CD4-positive, alpha-beta T cell treated with Interleukin-6 at 100 ng/mL for 8 hours (primary cell): ENCODE measurements around the gene VEPH1.
"Not testable (repeated sequence)": the region's sequence is repeated elsewhere in the genome, so short reads cannot be mapped to it uniquely, and the experiment has no call there.

ENCODE experiments used
- DNase-seq: peaks from one replicate; pipeline ENCODE4 v3.0.0-alpha.2; 2020; ENCODE audit warnings: mixed read lengths, low spot score

VEPH1 gene

DNA sequence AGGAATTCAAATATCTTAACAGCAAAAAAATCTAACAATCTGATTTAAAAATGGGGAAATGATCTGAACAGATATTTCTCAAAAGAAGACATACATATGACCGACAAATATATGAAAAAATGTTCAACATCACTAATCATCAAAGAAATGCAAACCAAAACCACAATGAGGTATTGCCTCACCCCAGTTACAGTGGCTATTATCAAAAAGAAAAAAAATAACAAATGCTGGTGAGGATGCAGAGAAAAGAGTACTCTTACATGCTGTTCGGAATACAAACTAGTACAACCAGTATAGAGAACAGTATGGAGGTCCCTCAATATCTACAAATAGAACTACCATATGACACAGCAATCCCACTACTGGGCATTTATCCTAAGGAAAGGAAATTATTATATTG lies 152.6 kb downstream of the VEPH1 start:
- DNase-seq, result not testable (repeated sequence)

DNA sequence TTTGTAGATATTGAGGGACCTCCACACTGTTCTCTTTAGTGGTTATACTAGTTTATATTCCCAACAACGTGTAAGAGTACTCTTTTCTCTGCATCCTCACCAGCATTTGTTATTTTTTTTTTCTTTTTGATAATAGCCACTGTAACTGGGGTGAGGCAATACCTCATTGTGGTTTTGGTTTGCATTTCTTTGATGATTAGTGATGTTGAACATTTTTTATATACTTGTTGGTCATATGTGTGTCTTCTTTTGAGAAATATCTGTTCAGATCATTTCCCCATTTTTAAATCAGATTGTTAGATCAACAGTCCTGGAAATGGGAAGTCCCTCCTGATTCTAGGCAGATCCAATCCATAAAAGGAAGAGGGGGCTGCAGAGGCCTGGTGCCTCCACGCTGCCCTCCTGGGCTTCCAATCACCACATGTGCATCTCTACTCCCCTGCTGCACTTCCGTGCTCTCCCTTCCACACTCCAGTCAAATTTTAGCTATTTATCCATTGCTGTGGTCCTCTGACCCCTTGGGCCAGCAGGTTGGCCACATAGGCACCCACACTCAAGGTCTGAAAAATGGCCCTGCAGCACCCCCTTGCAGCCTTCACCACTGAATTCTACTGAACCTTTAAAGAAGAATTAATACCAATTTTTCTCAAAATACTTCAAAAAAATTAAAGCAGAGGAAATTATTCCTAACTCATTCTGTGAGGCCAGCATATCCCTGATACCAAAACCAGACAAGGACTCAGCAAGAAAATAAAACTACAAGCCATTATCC lies 154.7 kb downstream of the VEPH1 start:
- DNase-seq, result not testable (repeated sequence)

DNA sequence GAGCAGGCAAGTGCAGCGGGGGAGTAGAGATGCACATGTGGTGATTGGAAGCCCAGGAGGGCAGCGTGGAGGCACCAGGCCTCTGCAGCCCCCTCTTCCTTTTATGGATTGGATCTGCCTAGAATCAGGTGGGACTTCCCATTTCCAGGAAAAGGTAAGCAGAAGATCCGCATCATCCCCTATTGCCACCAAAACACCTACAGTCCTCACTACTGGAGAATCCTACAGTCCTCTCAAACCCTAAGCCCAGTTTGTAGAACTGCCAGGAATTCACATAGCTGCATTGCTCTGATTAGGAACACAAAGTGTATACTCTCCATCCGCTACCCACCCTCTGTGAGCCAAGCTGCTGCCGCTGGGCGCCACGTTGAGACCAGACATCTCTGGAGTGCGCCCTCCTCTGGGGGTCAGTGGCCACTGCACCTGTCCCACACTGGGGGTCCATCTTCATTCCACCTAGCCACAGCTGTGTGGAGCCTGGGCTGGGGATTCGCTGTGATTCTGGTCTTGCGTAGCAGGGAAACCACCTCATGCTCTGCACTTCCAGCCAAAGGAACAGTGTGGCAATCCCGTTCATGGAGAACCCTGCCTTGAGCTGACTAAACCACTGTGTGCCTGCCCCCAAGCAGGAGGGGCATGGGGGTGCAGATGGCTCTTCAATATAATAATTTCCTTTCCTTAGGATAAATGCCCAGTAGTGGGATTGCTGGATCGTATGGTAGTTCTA lies 155.5 kb downstream of the VEPH1 start:
- DNase-seq, result no peak

DNA sequence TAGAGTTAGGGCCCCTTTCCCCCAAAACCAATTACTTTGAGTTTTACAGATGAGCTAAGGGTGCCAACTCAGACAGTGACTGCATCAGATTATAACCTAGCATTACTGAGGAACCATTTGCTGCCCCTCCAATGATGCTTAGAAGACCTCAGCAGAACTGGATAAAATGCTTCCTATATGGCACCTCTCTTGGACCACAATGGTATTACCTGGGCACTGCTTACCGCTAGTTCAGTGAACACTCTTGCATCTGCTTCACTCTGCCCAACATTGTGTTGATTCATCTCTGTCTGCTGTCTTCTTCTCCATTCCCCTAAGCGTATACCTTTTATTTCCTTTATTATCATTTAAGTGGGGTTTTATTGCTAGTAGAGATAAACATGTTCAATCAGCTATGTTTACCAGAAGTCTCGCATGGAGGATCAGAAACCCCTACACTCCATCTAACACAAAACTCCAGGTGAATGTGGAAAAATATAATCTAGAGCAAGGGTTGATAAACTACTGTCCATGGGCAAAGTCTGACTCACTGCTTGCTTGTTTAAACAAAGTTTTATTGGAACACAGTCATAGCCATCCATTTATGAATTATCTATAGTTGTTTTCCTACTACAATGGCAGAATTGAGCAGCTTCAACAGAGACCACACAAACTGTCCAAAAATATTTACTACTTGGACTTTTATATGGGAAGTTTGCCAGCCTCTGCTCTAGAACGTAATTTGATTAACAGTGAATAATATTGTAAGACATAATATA lies 166.8 kb downstream of the VEPH1 start:
- no peak for DNase-seq

DNA sequence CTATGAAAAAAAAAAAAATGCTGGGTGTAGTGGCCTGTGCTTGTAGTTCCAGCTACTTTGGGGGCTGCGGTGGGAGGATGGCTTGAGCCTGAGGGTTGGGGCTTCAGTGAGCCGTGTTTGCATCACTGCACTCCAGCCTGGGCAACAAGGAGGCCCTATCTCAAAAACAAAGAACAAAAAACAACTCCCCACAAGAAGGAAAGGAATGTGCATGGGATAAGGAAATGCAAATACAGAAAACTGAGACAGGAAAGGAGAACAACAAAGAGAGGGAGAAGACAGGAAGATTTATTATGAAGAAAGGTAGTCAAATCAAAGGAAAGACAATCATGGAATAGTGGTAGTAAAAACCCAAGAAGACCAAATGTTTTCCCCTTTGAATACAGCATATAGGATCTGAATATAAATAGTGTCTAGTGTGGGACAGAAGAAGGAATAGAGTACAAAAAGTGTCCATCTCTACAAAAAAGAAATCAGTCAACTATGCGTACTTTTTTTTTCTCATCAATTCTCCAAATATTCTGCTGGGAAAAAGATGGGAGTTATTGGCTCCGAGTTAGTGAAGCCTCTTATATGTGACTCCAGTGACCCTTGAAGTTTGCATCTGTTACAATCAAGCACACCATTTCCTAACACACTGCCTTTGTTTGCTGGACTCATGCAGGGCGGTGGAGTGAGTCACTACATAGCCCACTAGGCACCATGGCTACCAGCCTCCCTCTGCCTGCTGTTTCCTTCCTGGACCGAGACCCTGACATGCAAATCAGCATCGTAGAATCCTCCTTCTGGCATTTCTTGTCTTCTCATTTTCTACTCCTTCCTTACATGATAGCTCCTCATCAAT lies 167.8 kb downstream of the VEPH1 start:
- no peak for DNase-seq

DNA sequence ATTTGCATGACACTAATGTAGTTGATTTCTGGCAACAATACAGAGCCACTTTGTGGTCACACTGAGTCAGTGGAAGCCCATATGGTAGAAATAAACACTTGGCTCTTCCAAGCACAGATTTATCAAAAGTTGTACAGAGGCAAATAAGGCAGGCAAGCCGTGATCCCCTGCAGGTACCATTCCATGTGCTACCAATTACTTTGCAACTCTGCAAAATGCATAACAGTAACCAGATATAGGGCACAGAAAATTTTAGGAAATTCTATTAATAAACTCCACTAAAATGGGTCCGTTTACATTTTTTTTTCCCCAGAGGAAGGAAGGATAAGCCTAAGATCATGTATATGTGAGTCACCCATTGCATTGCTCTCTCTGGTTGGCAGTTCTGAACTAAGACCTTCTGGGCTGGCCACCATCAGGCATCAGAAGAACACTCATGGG lies 169.6 kb downstream of the VEPH1 start:
- DNase-seq, result no peak

DNA sequence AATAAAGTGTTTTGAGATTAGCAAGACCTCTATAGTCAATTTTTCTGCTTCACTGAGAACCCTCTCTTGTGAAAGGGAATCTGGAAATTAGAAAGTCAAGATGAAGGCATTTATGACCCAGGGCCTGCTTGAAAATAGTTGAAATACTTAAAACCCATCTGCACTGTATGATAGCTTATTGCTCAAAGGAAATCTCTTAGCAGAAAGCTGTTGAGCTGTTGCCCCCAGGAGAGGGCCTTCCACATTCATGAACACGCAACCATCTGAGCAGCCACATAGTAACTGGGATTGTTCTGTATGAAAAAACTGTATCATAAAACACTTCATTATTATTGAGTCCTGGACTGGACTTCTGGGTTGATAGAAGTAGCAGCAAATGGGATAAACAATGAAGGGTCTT lies 173.0 kb downstream of the VEPH1 start:
- DNase-seq, result no peak

DNA sequence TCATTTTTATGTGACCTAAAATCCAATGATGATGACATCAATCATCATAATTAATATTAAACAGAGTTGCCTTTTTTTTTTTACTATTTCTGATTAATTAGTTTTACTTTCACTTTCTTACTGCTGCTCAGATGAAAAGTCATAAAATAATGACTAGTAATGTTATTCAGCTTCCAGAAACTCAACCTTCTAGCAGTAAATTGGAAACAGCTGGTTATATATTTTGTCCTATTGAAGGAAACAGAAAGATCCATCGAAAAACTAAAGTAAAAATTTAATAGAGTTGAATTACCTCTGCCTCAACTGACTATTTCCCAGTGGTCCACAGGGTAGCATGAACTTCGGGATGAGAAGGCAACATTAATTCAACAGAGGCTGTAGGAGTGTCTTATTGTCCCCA lies 173.7 kb downstream of the VEPH1 start:
- DNase-seq, result no peak

DNA sequence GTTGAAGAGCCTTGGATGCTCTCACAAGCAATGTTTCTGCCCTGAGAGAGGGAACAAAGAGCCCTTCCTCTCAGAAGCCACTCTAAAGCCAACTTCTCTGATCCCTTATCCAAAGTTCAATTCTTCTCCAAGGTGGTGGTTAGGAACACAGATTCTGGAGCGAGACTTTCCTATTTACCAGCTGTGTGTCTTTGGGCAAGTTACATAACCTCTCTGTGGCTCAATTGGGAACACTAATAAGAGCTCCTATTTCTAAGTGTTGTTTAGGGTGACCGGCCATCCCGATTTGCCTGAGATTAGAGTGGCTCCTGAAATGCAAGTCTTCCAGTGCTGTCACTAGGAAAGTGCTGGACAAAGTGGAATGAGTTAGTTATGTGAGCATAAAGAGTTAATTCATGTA lies 175.4 kb downstream of the VEPH1 start:
- no peak for DNase-seq

DNA sequence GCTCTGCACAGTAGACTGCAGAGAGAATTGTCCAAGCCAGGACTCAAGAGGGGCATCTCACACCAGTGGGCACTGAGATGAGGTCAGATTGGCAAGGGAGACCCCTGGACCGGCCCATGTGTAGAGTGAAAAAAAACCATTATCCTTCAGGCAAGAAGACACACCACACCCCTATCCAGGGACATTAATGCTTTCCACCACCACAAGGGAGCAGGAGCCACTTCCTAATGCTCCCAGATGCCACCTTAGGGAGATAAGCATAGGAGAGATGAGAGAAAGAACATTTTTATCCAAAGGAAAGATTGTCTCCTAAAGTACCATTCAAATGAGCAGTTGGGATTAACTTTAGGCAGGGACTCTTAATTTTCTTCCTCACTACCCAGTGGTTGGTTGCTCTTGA lies 176.2 kb downstream of the VEPH1 start:
- no peak for DNase-seq

DNA sequence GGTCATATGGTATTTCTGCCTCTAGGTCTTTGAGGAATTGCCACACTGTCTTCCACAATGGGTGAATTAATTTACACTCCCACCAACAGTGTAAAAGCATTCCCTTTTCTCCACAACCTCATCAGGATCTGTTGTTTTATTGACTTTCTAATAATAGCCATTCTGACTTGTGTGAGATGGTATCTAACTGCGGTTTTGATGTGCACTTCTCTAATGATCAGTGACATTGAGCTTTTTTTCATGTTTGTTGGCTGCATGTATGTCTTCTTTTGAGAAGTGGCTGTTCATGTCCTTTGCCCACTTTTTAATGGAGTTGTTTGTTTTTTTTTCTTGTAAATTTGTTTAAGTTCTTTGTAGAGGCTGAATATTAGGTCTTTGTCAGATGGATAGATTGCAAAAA lies 178.3 kb downstream of the VEPH1 start:
- DNase-seq, result not testable (repeated sequence)

DNA sequence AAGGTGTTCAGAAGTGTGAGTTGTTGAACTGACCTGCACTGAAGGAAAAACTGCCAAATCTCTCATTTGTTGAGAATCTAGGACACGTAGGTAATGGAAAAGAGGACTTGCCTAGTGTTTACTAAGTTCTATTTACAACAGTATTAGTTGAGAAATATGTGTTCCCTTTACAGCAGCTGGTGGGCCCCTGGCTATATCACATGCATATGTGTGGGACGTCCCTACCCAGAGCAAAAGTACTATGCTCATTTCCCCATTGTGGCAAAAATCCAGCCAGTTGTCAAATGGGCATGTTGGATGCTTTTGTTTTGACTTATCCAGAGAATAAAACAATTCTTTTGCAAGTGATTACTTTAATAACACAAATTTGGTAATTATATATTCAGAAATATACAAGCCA lies 179.9 kb downstream of the VEPH1 start:
- DNase-seq, result no peak

DNA sequence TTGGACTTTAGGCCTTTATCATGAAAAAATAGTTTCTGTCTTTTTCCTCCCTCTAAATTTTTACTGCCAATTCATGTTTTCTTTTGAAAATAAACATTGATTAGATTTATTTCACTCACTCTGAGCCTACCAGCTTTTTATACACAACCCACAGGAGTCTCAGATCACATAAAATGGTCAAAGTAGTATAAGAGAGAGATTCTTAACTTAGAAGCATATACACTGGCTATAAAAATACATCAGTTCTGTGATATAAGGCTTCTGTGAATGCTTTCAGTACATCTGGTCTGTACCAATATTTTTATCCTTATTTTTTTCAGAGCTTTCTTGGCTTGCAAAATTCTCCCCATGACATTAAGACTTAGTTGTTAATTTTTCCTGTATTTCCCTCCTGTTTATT lies 183.5 kb downstream of the VEPH1 start:
- no peak for DNase-seq

DNA sequence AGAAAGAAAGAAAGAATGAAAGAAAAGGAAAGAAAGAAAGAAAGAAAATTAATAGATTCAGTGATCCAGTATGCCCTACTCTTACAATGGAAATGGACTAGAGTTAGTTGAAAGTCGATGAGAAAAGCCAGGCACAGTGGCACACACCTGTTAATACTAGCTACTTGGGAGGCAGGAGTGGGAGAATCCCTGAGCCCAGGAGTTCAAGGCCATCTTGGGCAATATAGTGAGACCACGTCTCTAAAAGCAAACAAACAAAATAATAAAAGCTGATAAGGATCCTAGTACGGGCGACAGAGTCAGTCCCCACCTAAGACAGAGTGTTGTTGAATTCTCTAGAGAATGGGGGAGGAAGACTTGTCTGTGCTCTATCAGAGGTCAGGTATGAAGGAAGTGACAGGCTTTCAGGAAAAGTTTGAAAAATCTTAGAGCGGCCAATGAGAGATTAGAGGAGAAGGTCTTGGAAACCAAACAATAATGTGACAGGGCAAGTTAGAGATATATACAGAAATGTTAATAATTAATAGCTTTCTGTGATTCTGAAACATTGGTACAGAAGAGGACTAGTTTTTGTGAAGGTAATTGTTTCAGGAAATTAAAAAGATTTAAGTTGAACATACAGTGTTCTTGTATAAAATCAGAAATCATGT lies 184.5 kb downstream of the VEPH1 start:
- no peak for DNase-seq

DNA sequence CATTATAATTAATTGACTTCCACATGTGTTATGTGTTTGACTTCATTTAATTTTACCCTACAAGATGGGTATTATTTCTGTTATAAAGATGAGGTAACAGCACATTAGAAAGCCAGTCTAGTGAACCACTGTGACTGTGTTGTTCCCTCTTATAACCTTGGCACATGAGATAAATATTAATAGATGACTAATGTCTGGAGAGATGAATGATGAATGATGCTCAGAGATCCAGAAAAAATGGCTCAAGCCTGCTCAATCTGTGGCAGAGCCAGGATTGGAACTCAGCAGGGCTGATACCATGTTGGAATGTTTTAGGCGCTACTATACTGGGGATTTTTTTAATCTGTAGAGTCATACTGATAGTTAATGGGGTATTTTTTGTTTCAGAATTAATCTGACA lies 185.3 kb downstream of the VEPH1 start:
- DNase-seq, result no peak

DNA sequence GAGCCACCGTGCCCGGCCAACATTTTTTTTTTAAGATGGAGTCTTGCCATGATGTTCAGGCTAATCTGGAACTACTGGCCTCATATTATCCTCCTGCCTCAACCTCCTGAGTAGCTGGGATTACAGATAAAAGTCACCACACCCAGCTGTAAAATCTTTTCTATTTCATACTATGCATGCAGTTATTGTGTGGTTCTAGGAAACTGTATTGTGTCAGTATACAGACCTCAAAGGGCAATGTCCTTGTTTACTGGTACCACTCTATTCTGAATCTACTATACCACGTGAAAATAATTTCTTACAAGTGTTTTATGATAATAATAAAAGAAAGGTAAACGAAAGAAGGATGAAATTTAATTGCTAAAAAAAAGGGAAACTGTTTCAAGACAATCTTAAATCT lies 190.0 kb downstream of the VEPH1 start:
- no peak for DNase-seq

DNA sequence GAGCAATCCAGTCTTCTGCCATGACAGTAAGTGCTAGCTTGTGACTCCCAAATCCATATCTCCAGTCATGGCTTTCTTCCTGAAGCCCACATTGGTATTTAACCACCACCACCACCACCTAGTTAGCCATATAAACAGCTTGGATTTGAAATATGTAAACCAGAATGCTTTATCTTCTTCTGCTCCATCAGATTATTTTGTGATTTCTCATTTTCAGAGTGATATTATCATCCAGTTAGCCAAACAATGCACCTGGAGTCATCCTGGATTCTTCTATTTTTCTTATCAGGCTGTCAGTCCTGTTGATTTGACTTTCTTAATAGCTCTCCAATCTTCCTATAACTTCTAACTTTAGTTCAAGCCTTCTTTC lies 190.9 kb downstream of the VEPH1 start:
- DNase-seq, result no peak

DNA sequence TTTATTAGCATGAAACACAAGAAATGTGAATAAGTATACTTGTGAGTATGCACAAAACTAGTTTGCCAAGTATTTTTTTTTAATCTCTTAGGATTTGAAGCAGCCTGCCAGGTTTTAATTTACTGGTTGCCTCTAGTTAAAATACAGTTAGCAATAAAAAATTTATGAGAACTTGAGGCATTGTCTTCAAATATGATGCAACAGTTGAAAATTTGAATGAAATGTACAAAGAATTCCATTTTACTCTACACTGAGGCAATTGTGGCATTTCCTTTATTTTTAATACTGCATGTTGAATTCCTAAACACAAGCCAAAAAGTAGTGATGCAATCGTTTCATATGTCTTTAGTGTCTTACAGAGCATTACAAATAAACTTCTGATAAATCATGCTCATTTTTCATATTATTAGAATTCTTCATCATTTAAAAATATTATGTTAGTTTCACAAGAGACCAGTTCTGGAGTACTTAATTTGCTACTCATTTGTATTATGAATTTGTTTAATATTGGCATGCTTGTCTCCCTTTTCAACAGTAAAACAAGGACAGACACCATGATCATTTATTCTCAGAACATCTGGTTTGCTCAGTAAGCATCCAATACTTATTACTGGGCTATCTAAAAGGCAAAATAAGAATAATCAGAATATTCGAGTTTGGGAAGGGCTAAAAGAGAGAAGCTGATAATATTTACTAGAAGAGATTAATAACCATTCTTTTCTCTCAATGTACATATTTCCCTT lies 191.4 kb downstream of the VEPH1 start:
- no peak for DNase-seq

DNA sequence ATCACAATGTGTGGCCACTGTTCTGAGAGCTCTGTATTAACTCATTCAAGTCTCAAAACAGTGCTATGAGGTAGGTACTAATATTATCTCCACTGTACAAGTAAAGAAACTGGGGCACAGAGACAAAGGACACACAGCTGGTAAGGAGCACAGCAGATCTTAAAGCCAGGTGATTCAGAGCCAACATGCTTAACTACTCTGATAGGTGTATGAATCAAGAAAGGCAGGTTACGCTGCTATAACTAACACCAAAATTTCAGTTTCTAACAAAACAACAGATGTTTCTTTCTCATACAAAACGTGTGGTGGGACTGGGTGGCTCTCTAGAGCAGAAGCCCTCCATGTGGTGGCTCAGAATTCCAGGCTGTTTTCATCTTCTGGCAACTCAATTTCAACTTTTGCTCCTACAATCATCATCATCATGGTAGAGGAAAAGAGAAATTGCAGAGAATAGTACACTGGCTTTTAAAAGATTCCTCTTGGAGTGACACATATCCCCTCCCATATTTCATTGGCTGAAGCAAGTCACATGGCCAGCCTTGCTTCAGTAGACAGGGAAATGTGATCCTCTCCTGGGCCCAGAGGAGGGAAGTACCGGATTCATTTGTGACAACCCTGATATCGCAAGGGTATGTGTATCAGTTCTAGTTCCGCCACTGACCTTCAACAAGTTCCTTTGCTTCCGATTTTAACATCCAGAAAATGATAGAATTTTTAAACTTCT lies 192.7 kb downstream of the VEPH1 start:
- no peak for DNase-seq

DNA sequence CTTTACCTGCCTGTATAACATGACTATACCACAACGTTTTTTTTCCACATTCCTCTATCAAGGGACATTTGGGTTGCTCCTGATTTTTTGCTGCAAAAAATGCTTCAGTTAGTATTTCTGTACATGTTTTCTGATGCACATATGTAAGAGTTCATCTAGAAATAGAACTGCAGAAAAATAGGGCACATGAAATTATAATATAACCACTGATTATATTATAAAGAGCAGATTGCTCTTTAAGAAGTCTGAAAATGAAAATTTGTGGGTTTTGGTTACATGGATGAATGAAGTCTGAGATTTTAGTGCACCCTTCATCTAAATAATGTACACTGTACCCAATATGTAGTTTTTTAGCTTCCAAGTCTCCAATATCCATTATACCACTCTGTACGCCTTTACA lies 196.7 kb downstream of the VEPH1 start:
- DNase-seq, result no peak
